ENCODE data around the gene FSTL1. TPM values are rescaled to one million over a fixed set of nuclear protein-coding genes. Genes with fewer than 3 reads are reported as not detected.

The FSTL1 gene
- polyA plus RNA-seq, 2 of the 4 experiments (the other 2 are of a cell fraction), result 57.7 to 118 TPM

GRCh38 chr3:120348065-120348990 lies 102.5 kb downstream of the FSTL1 start:
- CTCF ChIA-PET, result interaction anchor here (0.7 to 2.2 kb wide), 16 partner anchors 13 to 210 kb away, joined by 3 to 10 read pairs (median 4); no protein-coding TSS in a partner anchor
- H3K4me2 ChIP-seq, result peak overlapping the region; percentile 94
- TF ChIP-seq MAX (IDR thresholded peaks at IDR 0.05) (peak; percentile 35; the same call in 1 of the 2 replicates), JUNB (IDR thresholded peaks at IDR 0.05) (no peak)
- H3K4me3 ChIP-seq, result peak overlapping the region; percentile 70
- ATAC-seq (peak; percentile 71 to 76; a peak in 5 of 6 replicates), FAIRE-seq (no peak), DNase-seq (ENCODE audit: low read depth in 1 of 2, low spot score in 1 of 2) (peak in 1 of 2 experiments; percentile 51)
- H3K9me3 ChIP-seq, result no peaks in the 10 kb centered on the region
- peaks cover 43% of the 10 kb centered on the region for H3K4me1 ChIP-seq
- POLR2A ChIA-PET, result interaction anchor here (0.8 to 3.4 kb wide), 20 partner anchors 9 to 394 kb away, joined by 3 to 35 read pairs (median 4); partner anchors contain the start of genes FSTL1, GSK3B, GTF2E1 and NDUFB4
- WGBS (ENCODE audit: missing lambda C conversion rate), result 6% methylated on average over 21 of the region's 41 CpGs
- peak overlapping the region; percentile 91 to 95 for H3K27ac ChIP-seq

- Histone ChIP-seq H3K4me2 (peak overlapping the region; percentile 23; the same call in 1 of the 3 replicates), H3K4me3 (no peak overlapping the region), H3K4me1 (peaks cover 33% of the 10 kb centered on the region), H3K27ac (no peak overlapping the region), H3K9me3 (peaks cover 15% of the 10 kb centered on the region)
- DNase-seq (ENCODE audit: low read depth in 1 of 2, low spot score in 1 of 2), result no peak
- TF ChIP-seq ESRRA (IDR thresholded peaks at IDR 0.05; ENCODE audit: borderline replicate concordance, low read length) (no peak), HMGXB4 (CRISPR knock-in tag; IDR thresholded peaks at IDR 0.05; ENCODE audit: borderline replicate concordance) (no peak), REST (IDR thresholded peaks at IDR 0.05) (no peak), RNF2 (IDR thresholded peaks at IDR 0.05; ENCODE audit: borderline replicate concordance, low read depth) (no peak), KDM5A (IDR thresholded peaks at IDR 0.05) (no peak), NPAS2 (CRISPR knock-in tag; IDR thresholded peaks at IDR 0.05; ENCODE audit: borderline replicate concordance) (no peak), SMC3 (IDR thresholded peaks at IDR 0.05) (no peak), NFE2L2 (conservative IDR thresholded peaks at IDR 0.05; ENCODE audit: low read length) (no peak), ZFP36 (IDR thresholded peaks at IDR 0.05; ENCODE audit: borderline replicate concordance, partially characterized antibody) (no peak), HES2 (IDR thresholded peaks at IDR 0.05) (no peak), GATA3 (IDR thresholded peaks at IDR 0.05; ENCODE audit: borderline replicate concordance) (no peak), JUN (IDR thresholded peaks at IDR 0.05) (no peak)
- ChIA-PET CTCF (interaction anchor here (1.0 to 1.3 kb wide), 2 partner anchors 24 to 74 kb away, joined by 3 read pairs; no protein-coding TSS in a partner anchor), POLR2A (interaction anchor here (0.6 kb wide), 1 partner anchor 12 kb away, joined by 8 read pairs; no protein-coding TSS in a partner anchor)
- ATAC-seq, result no peak
- FAIRE-seq, result no peak
- 35% methylated on average over 1 of the region's 1 CpG for WGBS (ENCODE audit: missing lambda C conversion rate)
Observed at GRCh38 chr3:120344349-120344748, 106.4 kb downstream of the FSTL1 start.

Other genes with a start within 250 kb of the FSTL1 start
- 0.63 and 0.68 TPM in 2 replicates for gene GPR156, start 165.8 kb downstream of the FSTL1 start, polyA plus RNA-seq (2011; rRNA removed)
- gene GPR156, start 165.8 kb downstream of the FSTL1 start, polyA plus RNA-seq (2017; fragmentation: RNase III; extraction: RNeasy Plus Mini Kit Qiagen cat#74134 plus additional on column Dnase treatment), result 0.43 to 0.54 TPM (median 0.47 TPM) in 3 replicates
- gene LRRC58, start 101.6 kb downstream of the FSTL1 start, polyA plus RNA-seq (2011; rRNA removed), result 24.1 and 29.9 TPM in 2 replicates
- gene LRRC58, start 101.6 kb downstream of the FSTL1 start, polyA plus RNA-seq (2017; fragmentation: RNase III; extraction: RNeasy Plus Mini Kit Qiagen cat#74134 plus additional on column Dnase treatment), result 13.2 to 15.4 TPM (median 14.8 TPM) in 3 replicates
- gene NDUFB4, start 145.3 kb upstream of the FSTL1 start, polyA plus RNA-seq (2011; rRNA removed), result 204 and 239 TPM in 2 replicates
- 686 to 747 TPM (median 709 TPM) in 3 replicates for gene NDUFB4, start 145.3 kb upstream of the FSTL1 start, polyA plus RNA-seq (2017; fragmentation: RNase III; extraction: RNeasy Plus Mini Kit Qiagen cat#74134 plus additional on column Dnase treatment)
- 101 and 141 TPM in 2 replicates for gene HGD, start 231.2 kb upstream of the FSTL1 start, polyA plus RNA-seq (2011; rRNA removed)
- gene HGD, start 231.2 kb upstream of the FSTL1 start, polyA plus RNA-seq (2017; fragmentation: RNase III; extraction: RNeasy Plus Mini Kit Qiagen cat#74134 plus additional on column Dnase treatment), result 35.1 to 48.8 TPM (median 46.1 TPM) in 3 replicates